NT2/D1 (cell line): Measurements from ENCODE around the gene HSD17B4.

Experiments used
- YY1 ChIP-seq: IDR thresholded peaks from 2 replicates; pipeline ENCODE4 v1.6.1; 2011; ENCODE audit not compliant: insufficient read length, insufficient read depth
- ZNF274 ChIP-seq: IDR thresholded peaks from 2 replicates; pipeline ENCODE4 v1.6.1; 2011; ENCODE audit warnings: mild to moderate bottlenecking, low read depth, low read length

- TF ChIP-seq YY1 (no peak), ZNF274 (no peak)
Measured at GRCh38 chr5:119554597-119554996, 102.3 kb downstream of the HSD17B4 start.
